ENCODE data around the gene ZNF460. TPM values are rescaled to one million over a fixed set of nuclear protein-coding genes. Genes with fewer than 3 reads are reported as not detected.

The ZNF460 gene
- total and polyA plus RNA-seq, 2 of the 8 experiments (the other 6 are each of a cell fraction or from before 2014, with no cell fraction given), result 9.3 to 57.9 TPM

GRCh38 chr19:57319869-57320179 lies 39.5 kb downstream of the ZNF460 start:
- no peak overlapping the region for H3K4ac ChIP-seq (replicated peaks; ENCODE audit: insufficient read length, low read depth, low read length)
- FAIRE-seq, result no peak
- peaks cover 0 to 2% (median under 1%) of the 10 kb centered on the region in 4 experiments; a peak in 3 of 7 replicates for H3K4me1 ChIP-seq (replicated peaks in 1 of 4; ENCODE audit: control insufficient read depth in 3 of 4, insufficient read depth in 4 of 4, low read length in 3 of 4)
- H2AK5ac ChIP-seq (ENCODE audit: low read depth, low read length), result no peak overlapping the region
- no peak overlapping the region for H3K23ac ChIP-seq (ENCODE audit: insufficient read length)
- no peak overlapping the region for H2BK120ac ChIP-seq (replicated peaks; ENCODE audit: low read depth, low read length)
- H3K9me3 ChIP-seq (ENCODE audit: insufficient read depth in 2 of 2, low read depth in 1 of 2, low read length in 1 of 2), result no peaks in the 10 kb centered on the region
- H3K4me3 ChIP-seq (ENCODE audit: extremely low read depth in 1 of 4, insufficient read depth in 2 of 4, low read depth in 3 of 4, low read length in 4 of 4), result peak overlapping the region; percentile 81 to 90 (median 87)
- H2AFZ ChIP-seq (ENCODE audit: low read length), result peak overlapping the region; percentile 22; the same call in 1 of the 2 replicates
- H3K27ac ChIP-seq (ENCODE audit: low read depth, low read length), result peak overlapping the region; percentile 32; the same call in 1 of the 2 replicates
- peaks cover 4 to 12% (median 9%) of the 10 kb centered on the region in 4 experiments; a peak in 6 of 8 replicates for H3K36me3 ChIP-seq (ENCODE audit: control insufficient read depth in 2 of 4, insufficient read depth in 4 of 4, low read length in 3 of 4)
- POLR2A ChIA-PET (ENCODE audit: partially characterized antibody), result interaction anchor here (0.8 to 1.3 kb wide), 2 partner anchors 10 to 111 kb away, joined by 3 read pairs; no protein-coding TSS in a partner anchor
- peaks cover 0 to 4% of the 10 kb centered on the region in 2 experiments for H4K20me1 ChIP-seq (replicated peaks in 1 of 2; ENCODE audit: control insufficient read depth in 1 of 2, insufficient read depth in 2 of 2, low read length in 2 of 2)
- no peak for DNase-seq (ENCODE audit: low read depth in 1 of 2, low spot score in 2 of 2)
- peaks cover 7% of the 10 kb centered on the region for H3K23me2 ChIP-seq (ENCODE audit: low read depth, low read length)
- H2BK20ac ChIP-seq (ENCODE audit: low read length), result no peak overlapping the region
- no peak overlapping the region for H2BK5ac ChIP-seq (ENCODE audit: low read depth, low read length)
- peak overlapping the region in 2 of 4 experiments; percentile 19 to 36; a peak in 2 of 7 replicates for H3K9ac ChIP-seq (replicated peaks in 1 of 4; ENCODE audit: extremely low read depth in 1 of 4, low read depth in 3 of 4, low read length in 3 of 4)
- H2BK15ac ChIP-seq (ENCODE audit: low read length), result no peak overlapping the region
- no peak overlapping the region for H4K8ac ChIP-seq (ENCODE audit: extremely low read depth, insufficient read depth, low read length)
- peaks cover 12% of the 10 kb centered on the region for H3K79me1 ChIP-seq (ENCODE audit: low read depth, low read length)
- whole genome bisulfite sequencing, 2 experiments (ENCODE audit: extremely low coverage in 1 of 2, insufficient coverage in 1 of 2, insufficient read length in 1 of 2, insufficient replicate concordance in 2 of 2, low coverage in 1 of 2, low lambda C conversion rate in 2 of 2, missing lambda C conversion rate in 1 of 2), result 0% methylated on average over 1 of the region's 1 CpG; no CpG with 5 or more reads in 1 of the 2 experiments
- no peak overlapping the region for H3K18ac ChIP-seq (ENCODE audit: extremely low read depth, low read length)
- H2BK12ac ChIP-seq (ENCODE audit: low read depth, low read length), result no peak overlapping the region
- H4K5ac ChIP-seq (ENCODE audit: insufficient read length, low read depth, low read length), result peak overlapping the region; percentile 58
- H3K56ac ChIP-seq (replicated peaks; ENCODE audit: insufficient read length, low read depth, low read length), result no peak overlapping the region
- no peak overlapping the region for H3K14ac ChIP-seq (ENCODE audit: insufficient read length)
- H3K79me2 ChIP-seq (ENCODE audit: control insufficient read depth in 1 of 2, insufficient read depth in 2 of 2, low read length in 2 of 2), result peaks cover 11 to 29% of the 10 kb centered on the region in 2 experiments
- peak overlapping the region; percentile 69 to 87 for H3K4me2 ChIP-seq (ENCODE audit: insufficient read depth in 1 of 2, low read depth in 2 of 2, low read length in 2 of 2)
- no peak overlapping the region for H4K91ac ChIP-seq (replicated peaks; ENCODE audit: insufficient read length, low read length)
- H3K27me3 ChIP-seq (replicated peaks in 1 of 4; ENCODE audit: control insufficient read depth in 3 of 4, extremely low read depth in 1 of 4, insufficient read depth in 3 of 4, low read length in 3 of 4), result peaks cover 0 to 3% (median 0%) of the 10 kb centered on the region in 4 experiments; a peak in 4 of 7 replicates
- CTCF ChIA-PET (ENCODE audit: partially characterized antibody), result no interaction called here
- TF ChIP-seq GABPA (IDR thresholded peaks at IDR 0.05; ENCODE audit: borderline replicate concordance, insufficient read depth, low read length) (no peak), KDM1A (IDR thresholded peaks at IDR 0.05; ENCODE audit: borderline replicate concordance, low read length) (no peak), JUND (IDR thresholded peaks at IDR 0.05; ENCODE audit: low read length) (no peak), MAX (IDR thresholded peaks at IDR 0.05) (no peak), MAFK (IDR thresholded peaks at IDR 0.05; ENCODE audit: low read depth, low read length) (no peak), EZH2 (IDR thresholded peaks at IDR 0.05; ENCODE audit: low read depth, low read length, severe bottlenecking) (no peak), E2F6 (IDR thresholded peaks at IDR 0.05) (no peak), ASH2L (IDR thresholded peaks at IDR 0.05; ENCODE audit: low read length) (no peak), CBX8 (IDR thresholded peaks at IDR 0.05; ENCODE audit: borderline replicate concordance, low read depth, low read length) (no peak), CBX5 (IDR thresholded peaks at IDR 0.05; ENCODE audit: low read depth, low read length) (no peak)
- TF ChIP-seq, protein P1, sequence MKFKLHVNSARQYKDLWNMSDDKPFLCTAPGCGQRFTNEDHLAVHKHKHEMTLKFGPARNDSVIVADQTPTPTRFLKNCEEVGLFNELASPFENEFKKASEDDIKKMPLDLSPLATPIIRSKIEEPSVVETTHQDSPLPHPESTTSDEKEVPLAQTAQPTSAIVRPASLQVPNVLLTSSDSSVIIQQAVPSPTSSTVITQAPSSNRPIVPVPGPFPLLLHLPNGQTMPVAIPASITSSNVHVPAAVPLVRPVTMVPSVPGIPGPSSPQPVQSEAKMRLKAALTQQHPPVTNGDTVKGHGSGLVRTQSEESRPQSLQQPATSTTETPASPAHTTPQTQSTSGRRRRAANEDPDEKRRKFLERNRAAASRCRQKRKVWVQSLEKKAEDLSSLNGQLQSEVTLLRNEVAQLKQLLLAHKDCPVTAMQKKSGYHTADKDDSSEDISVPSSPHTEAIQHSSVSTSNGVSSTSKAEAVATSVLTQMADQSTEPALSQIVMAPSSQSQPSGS (IDR thresholded peaks at IDR 0.05; ENCODE audit: low read length), result no peak
